DMS53 treated with DMSO at 0.1 percent for 48 hours (cell line): ENCODE data around the gene GRID1.
"Not testable (repeated sequence)": the region's sequence is repeated elsewhere in the genome, so short reads cannot be mapped to it uniquely, and the experiment has no call there.

Experiments
- DNase-seq: peaks from one replicate; lab custom pipeline; 2025; ENCODE audit not compliant: unreplicated experiment; lab: John Stamatoyannopoulos, UW

Gene GRID1

GRCh38 chr10:86255405-86256251 is 111.0 kb downstream of the GRID1 start:
- no peak for DNase-seq

DNA sequence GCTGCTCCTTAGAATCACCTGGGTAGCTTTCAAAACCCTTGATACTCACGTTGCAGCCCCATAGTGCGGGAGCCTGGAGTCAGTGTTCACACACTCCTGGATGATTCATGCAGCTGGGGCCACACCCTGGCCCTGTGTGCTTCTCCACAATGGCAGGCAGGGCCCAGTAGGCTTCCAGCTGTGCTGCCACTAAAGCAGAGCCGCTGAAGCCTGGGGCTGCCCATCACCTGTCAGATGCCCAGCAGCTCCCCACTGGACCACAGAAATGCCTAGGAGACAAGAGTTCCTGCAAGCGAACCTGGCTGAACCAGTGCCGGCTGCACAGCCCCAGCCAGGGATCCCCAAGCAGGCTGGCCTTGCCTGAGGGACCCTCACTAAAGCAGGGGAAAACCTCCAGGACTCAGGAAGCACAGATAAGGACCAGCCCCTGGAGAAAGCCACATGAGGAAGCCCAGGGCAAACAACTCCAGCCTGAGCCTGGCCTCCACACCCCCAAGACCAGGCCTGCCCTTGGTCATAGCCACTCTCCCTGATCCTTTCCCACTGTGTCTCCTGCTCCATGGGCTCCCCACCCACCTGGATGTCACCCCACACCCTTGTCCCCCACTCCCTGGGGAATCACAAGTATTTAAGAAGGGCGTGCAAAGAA is 111.9 kb downstream of the GRID1 start:
- no peak for DNase-seq

DNA sequence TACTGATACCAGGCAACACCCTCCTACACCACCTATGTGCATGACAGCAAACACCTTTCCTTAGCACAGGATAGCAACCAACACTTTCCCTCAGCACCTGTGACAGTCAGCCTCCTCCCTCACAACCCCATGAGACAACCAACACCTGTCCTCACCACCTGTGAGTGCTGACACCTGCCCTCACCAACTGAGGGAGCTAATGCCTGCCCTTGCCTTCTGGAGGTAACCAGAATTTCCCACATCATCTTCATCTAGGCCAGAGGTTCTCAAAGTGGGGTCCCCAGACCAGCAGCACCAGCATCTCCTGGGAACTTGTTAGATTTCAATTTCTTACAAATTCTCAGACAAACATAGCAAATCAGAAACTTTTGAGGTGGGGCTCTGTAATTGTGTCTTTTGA is 112.5 kb downstream of the GRID1 start:
- DNase-seq, result no peak

DNA sequence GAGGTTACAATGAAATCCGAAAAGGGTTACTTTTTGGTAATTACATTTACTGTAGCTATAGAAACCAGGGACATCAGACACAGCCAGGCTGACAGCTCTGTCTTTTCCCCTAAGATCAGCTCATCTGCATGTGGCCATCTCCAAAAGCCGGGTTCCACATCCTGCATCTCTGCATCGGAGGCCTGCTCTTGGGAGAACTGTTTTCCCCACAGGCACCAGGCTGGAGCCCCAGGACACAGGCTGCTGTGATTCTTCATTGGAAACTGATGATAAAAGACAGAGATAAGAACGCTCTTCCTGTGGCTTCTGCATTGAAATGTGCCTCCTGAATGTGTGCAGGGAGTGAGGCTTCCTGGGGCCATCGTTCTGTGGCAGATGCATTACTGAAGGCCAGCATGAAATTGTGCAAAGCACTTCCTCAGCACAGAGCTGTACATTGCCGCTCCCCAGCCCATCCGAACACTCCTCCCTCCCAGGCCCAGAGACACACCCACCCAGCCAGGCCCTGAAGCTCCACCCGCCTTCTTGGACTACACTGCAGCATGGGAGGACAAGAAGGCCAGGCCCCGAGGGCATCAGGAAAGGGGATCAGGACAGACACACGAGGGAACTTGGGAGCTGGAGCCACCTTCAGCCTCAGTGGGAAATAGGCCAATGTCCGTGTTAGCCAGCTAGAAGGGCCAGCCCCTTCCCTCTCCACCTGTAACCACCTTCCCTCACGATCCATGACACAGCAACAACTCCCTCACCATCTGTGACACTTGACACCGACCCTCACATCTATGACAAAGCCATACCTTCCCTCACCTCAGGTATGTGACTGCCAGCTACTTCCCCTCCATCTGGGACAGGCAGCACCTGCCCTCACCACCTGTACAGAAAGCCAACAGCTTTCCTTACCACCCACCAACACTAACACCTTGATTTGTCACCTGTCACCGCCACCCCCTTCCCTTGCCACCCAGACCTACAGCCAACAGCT is 113.2 kb downstream of the GRID1 start:
- no peak for DNase-seq

DNA sequence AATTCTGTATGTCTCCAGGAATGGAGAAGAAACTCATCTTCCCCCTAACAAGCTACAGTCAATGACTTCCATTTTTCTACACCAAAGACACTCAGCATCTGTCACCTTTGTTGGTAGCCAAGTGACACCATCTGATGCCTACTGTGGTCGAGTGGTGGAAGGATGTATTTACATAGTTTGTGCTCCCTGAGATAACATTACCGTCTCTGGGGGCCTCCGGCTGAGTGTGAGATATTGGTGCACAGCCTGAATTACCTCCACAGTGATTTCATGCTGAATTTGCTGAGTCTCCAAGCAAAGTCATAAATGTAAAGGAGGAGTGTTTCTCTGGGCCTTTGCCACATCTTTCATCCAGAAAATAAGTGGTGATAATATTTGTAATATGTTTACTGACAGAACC is 114.0 kb downstream of the GRID1 start:
- DNase-seq, result no peak

GRCh38 chr10:86252079-86252478 is 114.5 kb downstream of the GRID1 start:
- no peak for DNase-seq

- no peak for DNase-seq
Measured at GRCh38 chr10:86251426-86251825, 115.2 kb downstream of the GRID1 start.

GRCh38 chr10:86250399-86250798 is 116.2 kb downstream of the GRID1 start:
- DNase-seq, result no peak

DNA sequence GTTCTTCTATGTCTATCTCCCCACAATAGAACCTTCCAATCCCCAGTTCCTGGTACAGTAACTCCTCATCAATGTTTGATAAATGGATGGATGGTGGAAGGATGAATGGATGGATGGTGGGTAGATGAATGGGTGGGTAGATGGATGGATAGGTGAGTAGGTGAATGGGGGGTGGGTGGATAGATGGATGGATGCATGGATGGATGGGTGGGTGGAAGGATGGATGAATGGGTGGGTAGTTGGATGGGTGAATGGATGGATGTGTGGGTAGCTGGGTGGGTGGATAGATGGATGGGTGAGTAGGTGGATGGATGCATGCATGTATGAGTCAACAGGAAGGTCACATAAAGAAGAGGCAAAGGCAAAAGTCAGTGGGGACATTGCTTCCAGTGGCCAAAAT is 116.8 kb downstream of the GRID1 start:
- no peak for DNase-seq

DNA sequence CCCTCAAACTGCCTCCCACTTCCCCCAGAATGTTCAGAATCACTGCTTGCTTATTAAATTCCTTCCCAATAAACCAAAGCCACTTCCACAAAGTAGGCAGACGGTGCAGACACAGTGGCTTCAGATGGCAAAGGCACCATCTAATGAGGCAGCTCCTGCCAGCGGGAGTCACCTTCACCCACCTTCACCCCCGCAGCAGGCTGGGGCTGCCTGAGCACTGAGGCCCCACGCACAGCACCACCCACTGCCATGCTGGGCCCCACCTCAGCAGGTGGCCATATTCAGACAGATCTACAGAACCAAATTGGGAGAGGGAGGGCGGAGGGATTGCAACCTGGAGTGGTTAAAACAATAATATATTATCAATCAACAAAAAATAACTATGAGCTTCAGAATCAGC is 118.5 kb downstream of the GRID1 start:
- no peak for DNase-seq

GRCh38 chr10:86247588-86247987 is 119.0 kb downstream of the GRID1 start:
- DNase-seq, result no peak

DNA sequence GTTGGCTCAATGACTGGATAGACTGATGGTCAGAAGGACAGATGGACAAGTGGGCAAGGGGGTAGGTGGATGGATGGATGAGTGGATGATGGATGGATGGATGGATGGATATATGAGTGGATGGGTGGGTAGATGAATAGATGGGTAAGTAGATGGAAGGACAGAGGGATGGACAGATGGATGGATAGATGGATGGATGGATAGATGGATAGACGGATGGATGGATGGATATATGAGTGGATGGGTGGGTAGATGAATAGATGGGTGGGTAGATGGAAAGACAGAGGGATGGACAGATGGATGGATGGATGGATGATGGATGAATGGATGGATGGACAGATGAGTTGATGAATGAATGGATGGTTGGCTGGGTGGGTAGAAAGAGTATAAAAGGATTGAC is 119.5 kb downstream of the GRID1 start:
- no peak for DNase-seq

DNA sequence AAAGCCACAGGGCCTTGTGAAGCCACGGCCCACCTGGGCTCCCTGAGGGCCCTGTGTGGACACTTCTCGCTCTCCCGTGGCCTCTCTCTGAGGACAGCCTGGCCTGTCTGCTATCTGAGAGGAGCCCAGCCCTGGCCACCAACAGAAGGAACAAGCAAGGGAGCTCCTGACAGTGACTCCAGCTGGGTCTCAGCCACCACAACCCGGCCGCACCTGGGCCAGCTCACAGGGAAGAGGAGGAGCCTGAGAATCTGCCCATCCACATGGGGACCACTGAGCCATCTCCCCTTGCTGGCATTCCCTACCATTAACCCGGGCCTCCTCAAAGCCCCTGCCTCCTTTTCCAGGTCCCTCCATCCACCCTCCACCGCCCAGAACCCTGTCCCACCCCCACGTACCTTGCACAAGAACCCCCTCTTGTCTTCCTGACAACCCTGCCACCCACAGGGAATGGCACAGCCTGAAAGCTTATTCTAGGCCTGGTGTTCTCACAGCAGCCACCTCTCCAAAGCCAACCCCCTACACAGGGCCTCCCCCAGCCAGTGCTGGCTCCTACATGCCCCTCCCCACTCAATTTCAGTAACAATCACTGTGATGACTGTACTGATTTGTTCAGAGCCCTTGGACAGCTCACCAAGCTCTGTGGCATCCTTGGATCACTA is 120.2 kb downstream of the GRID1 start:
- no peak for DNase-seq

GRCh38 chr10:86245015-86245394 is 121.6 kb downstream of the GRID1 start:
- DNase-seq, result no peak

- DNase-seq, result no peak
Measured at GRCh38 chr10:86244297-86245014, 122.1 kb downstream of the GRID1 start.

- no peak for DNase-seq
Measured at GRCh38 chr10:86243651-86244155, 122.9 kb downstream of the GRID1 start.

GRCh38 chr10:86242761-86243160 is 123.8 kb downstream of the GRID1 start:
- no peak for DNase-seq

- not testable (repeated sequence) for DNase-seq
Measured at GRCh38 chr10:86238089-86238488, 128.5 kb downstream of the GRID1 start.

DNA sequence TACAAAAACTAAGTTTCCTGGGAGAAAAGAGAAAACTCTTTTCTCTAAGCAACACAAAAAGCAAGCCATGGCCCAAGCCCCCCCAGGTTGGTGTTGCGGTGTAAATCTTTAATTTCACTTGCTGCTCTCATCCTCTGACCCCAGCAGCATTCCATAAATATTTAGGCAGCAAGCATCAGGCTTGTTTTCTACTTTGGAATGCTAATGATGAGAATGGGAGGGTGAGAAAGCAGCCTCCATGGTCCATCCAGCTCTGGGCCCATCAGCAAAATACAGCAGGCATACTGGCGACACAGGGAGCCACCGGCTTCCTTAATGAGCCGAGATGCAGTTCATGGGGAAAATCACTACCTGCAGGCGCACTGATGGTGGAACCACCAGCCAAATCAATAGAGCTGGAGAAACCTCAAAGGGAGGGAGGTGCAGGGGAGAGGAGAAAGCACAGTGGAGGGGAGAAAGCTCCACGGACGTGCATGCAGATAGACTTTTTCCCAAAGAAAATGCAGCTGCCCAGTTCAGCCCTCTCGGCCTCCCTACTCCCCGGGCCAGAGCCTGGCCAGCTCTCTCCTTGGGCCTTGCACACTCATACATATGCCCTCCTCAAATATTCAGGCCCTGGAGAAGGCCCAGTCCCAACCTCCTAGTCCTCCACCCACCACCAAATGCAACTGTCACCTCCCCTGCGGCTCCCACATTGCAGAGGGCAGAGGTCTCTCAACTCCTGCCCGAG is 131.9 kb downstream of the GRID1 start:
- no peak for DNase-seq
